ENCODE measurements around the gene LIPA.

LIPA gene

GRCh38 chr10:89221919-89222318 lies 29.7 kb downstream of the LIPA start:
- Histone ChIP-seq H3K4me3 (ENCODE audit: extremely low read depth, insufficient read depth, low read length, poor library complexity, severe bottlenecking) (no peak overlapping the region), H3K27ac (ENCODE audit: low read depth, low read length, severe bottlenecking) (no peak overlapping the region), H3K36me3 (ENCODE audit: control insufficient read depth, insufficient read depth, low read length) (no peaks in the 10 kb centered on the region), H3K4me1 (ENCODE audit: control insufficient read depth, insufficient read depth, low read length, poor library complexity, severe bottlenecking) (no peaks in the 10 kb centered on the region), H3K9me3 (ENCODE audit: control insufficient read depth, low read length) (no peaks in the 10 kb centered on the region)
- no CpG with 5 or more reads among the region's 2 CpGs for WGBS, 2 experiments (ENCODE audit: insufficient coverage in 2 of 2)

- no peak overlapping the region for H3K4me3 ChIP-seq (ENCODE audit: extremely low read depth, insufficient read depth, low read length, poor library complexity, severe bottlenecking)
- H3K36me3 ChIP-seq (ENCODE audit: control insufficient read depth, insufficient read depth, low read length), result no peaks in the 10 kb centered on the region
- 90 to 100% methylated on average over 2 to 3 of the region's 4 CpGs for WGBS, 2 experiments (ENCODE audit: insufficient coverage in 2 of 2)
- H3K9me3 ChIP-seq (ENCODE audit: control insufficient read depth, low read length), result no peaks in the 10 kb centered on the region
- no peak overlapping the region for H3K27ac ChIP-seq (ENCODE audit: low read depth, low read length, severe bottlenecking)
- H3K4me1 ChIP-seq (ENCODE audit: control insufficient read depth, insufficient read depth, low read length, poor library complexity, severe bottlenecking), result no peaks in the 10 kb centered on the region
These were observed 31.9 kb downstream of the LIPA start for GRCh38 chr10:89219513-89220218.

GRCh38 chr10:89217057-89217990 lies 34.3 kb downstream of the LIPA start:
- H3K36me3 ChIP-seq (ENCODE audit: control insufficient read depth, insufficient read depth, low read length), result no peaks in the 10 kb centered on the region
- no peaks in the 10 kb centered on the region for H3K4me1 ChIP-seq (ENCODE audit: control insufficient read depth, insufficient read depth, low read length, poor library complexity, severe bottlenecking)
- WGBS, 2 experiments (ENCODE audit: insufficient coverage in 2 of 2), result 86% methylated on average over 1 of the region's 6 CpGs; no CpG with 5 or more reads in 1 of the 2 experiments
- no peak overlapping the region for H3K4me3 ChIP-seq (ENCODE audit: extremely low read depth, insufficient read depth, low read length, poor library complexity, severe bottlenecking)
- no peak overlapping the region for H3K27ac ChIP-seq (ENCODE audit: low read depth, low read length, severe bottlenecking)
- H3K9me3 ChIP-seq (ENCODE audit: control insufficient read depth, low read length), result no peaks in the 10 kb centered on the region

- H3K27ac ChIP-seq (ENCODE audit: low read depth, low read length, severe bottlenecking), result no peak overlapping the region
- no peaks in the 10 kb centered on the region for H3K9me3 ChIP-seq (ENCODE audit: control insufficient read depth, low read length)
- H3K4me1 ChIP-seq (ENCODE audit: control insufficient read depth, insufficient read depth, low read length, poor library complexity, severe bottlenecking), result no peaks in the 10 kb centered on the region
- no peaks in the 10 kb centered on the region for H3K36me3 ChIP-seq (ENCODE audit: control insufficient read depth, insufficient read depth, low read length)
- WGBS, 2 experiments (ENCODE audit: insufficient coverage in 2 of 2), result 80% methylated on average over 1 of the region's 2 CpGs; no CpG with 5 or more reads in 1 of the 2 experiments
- H3K4me3 ChIP-seq (ENCODE audit: extremely low read depth, insufficient read depth, low read length, poor library complexity, severe bottlenecking), result no peak overlapping the region
These were observed 35.5 kb downstream of the LIPA start for GRCh38 chr10:89216056-89216455.

GRCh38 chr10:89215511-89215910 lies 36.1 kb downstream of the LIPA start:
- H3K9me3 ChIP-seq (ENCODE audit: control insufficient read depth, low read length), result no peaks in the 10 kb centered on the region
- no peaks in the 10 kb centered on the region for H3K4me1 ChIP-seq (ENCODE audit: control insufficient read depth, insufficient read depth, low read length, poor library complexity, severe bottlenecking)
- H3K36me3 ChIP-seq (ENCODE audit: control insufficient read depth, insufficient read depth, low read length), result no peaks in the 10 kb centered on the region
- H3K4me3 ChIP-seq (ENCODE audit: extremely low read depth, insufficient read depth, low read length, poor library complexity, severe bottlenecking), result no peak overlapping the region
- H3K27ac ChIP-seq (ENCODE audit: low read depth, low read length, severe bottlenecking), result no peak overlapping the region
- WGBS, 2 experiments (ENCODE audit: insufficient coverage in 2 of 2), result 83% methylated on average over 1 of the region's 1 CpG; no CpG with 5 or more reads in 1 of the 2 experiments

- Histone ChIP-seq H3K4me3 (ENCODE audit: extremely low read depth, insufficient read depth, low read length, poor library complexity, severe bottlenecking) (no peak overlapping the region), H3K9me3 (ENCODE audit: control insufficient read depth, low read length) (no peaks in the 10 kb centered on the region), H3K36me3 (ENCODE audit: control insufficient read depth, insufficient read depth, low read length) (no peaks in the 10 kb centered on the region), H3K4me1 (ENCODE audit: control insufficient read depth, insufficient read depth, low read length, poor library complexity, severe bottlenecking) (no peaks in the 10 kb centered on the region), H3K27ac (ENCODE audit: low read depth, low read length, severe bottlenecking) (no peak overlapping the region)
- WGBS, 2 experiments (ENCODE audit: insufficient coverage in 2 of 2), result 95 to 97% methylated on average over 6 to 7 of the region's 8 CpGs
These were observed 36.9 kb downstream of the LIPA start for GRCh38 chr10:89214566-89215165.

GRCh38 chr10:89213191-89213808 lies 38.3 kb downstream of the LIPA start:
- no peak overlapping the region for H3K27ac ChIP-seq (ENCODE audit: low read depth, low read length, severe bottlenecking)
- no peaks in the 10 kb centered on the region for H3K36me3 ChIP-seq (ENCODE audit: control insufficient read depth, insufficient read depth, low read length)
- H3K4me3 ChIP-seq (ENCODE audit: extremely low read depth, insufficient read depth, low read length, poor library complexity, severe bottlenecking), result no peak overlapping the region
- peaks cover 1% of the 10 kb centered on the region for H3K4me1 ChIP-seq (ENCODE audit: control insufficient read depth, insufficient read depth, low read length, poor library complexity, severe bottlenecking)
- H3K9me3 ChIP-seq (ENCODE audit: control insufficient read depth, low read length), result no peaks in the 10 kb centered on the region
- 18% methylated on average over 1 of the region's 8 CpGs; no CpG with 5 or more reads in 1 of the 2 experiments for WGBS, 2 experiments (ENCODE audit: insufficient coverage in 2 of 2)

- Histone ChIP-seq H3K4me3 (ENCODE audit: extremely low read depth, insufficient read depth, low read length, poor library complexity, severe bottlenecking) (no peak overlapping the region), H3K27ac (ENCODE audit: low read depth, low read length, severe bottlenecking) (no peak overlapping the region), H3K4me1 (ENCODE audit: control insufficient read depth, insufficient read depth, low read length, poor library complexity, severe bottlenecking) (peaks cover 8% of the 10 kb centered on the region), H3K9me3 (ENCODE audit: control insufficient read depth, low read length) (no peaks in the 10 kb centered on the region), H3K36me3 (ENCODE audit: control insufficient read depth, insufficient read depth, low read length) (no peaks in the 10 kb centered on the region)
- WGBS, 2 experiments (ENCODE audit: insufficient coverage in 2 of 2), result no CpG with 5 or more reads among the region's 3 CpGs
These were observed 40.7 kb downstream of the LIPA start for GRCh38 chr10:89210794-89211425.

- H3K4me1 ChIP-seq (ENCODE audit: control insufficient read depth, insufficient read depth, low read length, poor library complexity, severe bottlenecking), result peaks cover 8% of the 10 kb centered on the region
- WGBS, 2 experiments (ENCODE audit: insufficient coverage in 2 of 2), result 77 to 91% methylated on average over 4 to 5 of the region's 5 CpGs
- no peak overlapping the region for H3K4me3 ChIP-seq (ENCODE audit: extremely low read depth, insufficient read depth, low read length, poor library complexity, severe bottlenecking)
These were observed 41.9 kb downstream of the LIPA start for GRCh38 chr10:89209718-89210117.

More at GRCh38 chr10:89209718-89210117, 41.9 kb downstream of the LIPA start:
- Histone ChIP-seq H3K36me3 (ENCODE audit: control insufficient read depth, insufficient read depth, low read length) (no peaks in the 10 kb centered on the region), H3K27ac (ENCODE audit: low read depth, low read length, severe bottlenecking) (no peak overlapping the region), H3K9me3 (ENCODE audit: control insufficient read depth, low read length) (no peaks in the 10 kb centered on the region)
